ENCODE measurements around the gene PCBP3. TPM values are rescaled to one million over a fixed set of nuclear protein-coding genes. Genes with fewer than 3 reads are reported as not detected.

Gene PCBP3
- total and polyA plus RNA-seq, 2 of the 8 experiments (the other 6 are each of a cell fraction or from before 2014, with no cell fraction given) = 3.5 to 6.3 TPM

- H2BK15ac ChIP-seq (ENCODE audit: low read length) = no peak overlapping the region
- H3K9ac ChIP-seq (replicated peaks in 1 of 4; ENCODE audit: extremely low read depth in 1 of 4, low read depth in 3 of 4, low read length in 3 of 4) = no peak overlapping the region
- H3K79me2 ChIP-seq (ENCODE audit: control insufficient read depth in 1 of 2, insufficient read depth in 2 of 2, low read length in 2 of 2) = no peaks in the 10 kb centered on the region
- no peak for TF ChIP-seq MAFK (IDR thresholded peaks at IDR 0.05; ENCODE audit: low read depth, low read length)
- TF ChIP-seq NRF1 (IDR thresholded peaks at IDR 0.05; ENCODE audit: low read depth, low read length) = no peak
- no peak for TF ChIP-seq BRCA1 (IDR thresholded peaks at IDR 0.05; ENCODE audit: low read depth, low read length)
- TF ChIP-seq CTCF (IDR thresholded peaks at IDR 0.05; ENCODE audit: control extremely low read depth in 1 of 3, insufficient read depth in 1 of 3, low read depth in 1 of 3, low read length in 3 of 3) = no peak
- no peak for TF ChIP-seq NANOG (IDR thresholded peaks at IDR 0.05; ENCODE audit: insufficient read depth, low read depth, low read length, poor library complexity, severe bottlenecking)
- no peak for TF ChIP-seq ATF3 (IDR thresholded peaks at IDR 0.05; ENCODE audit: insufficient read depth, low read depth, low read length)
- TF ChIP-seq SIX5 (IDR thresholded peaks at IDR 0.05; ENCODE audit: low read depth, low read length) = no peak
- H2AK5ac ChIP-seq (ENCODE audit: low read depth, low read length) = no peak overlapping the region
- H3K27me3 ChIP-seq (replicated peaks in 1 of 4; ENCODE audit: control insufficient read depth in 3 of 4, extremely low read depth in 1 of 4, insufficient read depth in 3 of 4, low read length in 3 of 4) = no peaks in the 10 kb centered on the region
- 93% methylated on average over 6 of the region's 6 CpGs; no CpG with 5 or more reads in 1 of the 2 experiments for WGBS, 2 experiments (ENCODE audit: extremely low coverage in 1 of 2, insufficient coverage in 1 of 2, insufficient read length in 1 of 2, insufficient replicate concordance in 2 of 2, low coverage in 1 of 2, low lambda C conversion rate in 2 of 2, missing lambda C conversion rate in 1 of 2)
- H2BK5ac ChIP-seq (ENCODE audit: low read depth, low read length) = no peak overlapping the region
- no peak overlapping the region for H3K4me2 ChIP-seq (ENCODE audit: insufficient read depth in 1 of 2, low read depth in 2 of 2, low read length in 2 of 2)
- ChIA-PET POLR2A (ENCODE audit: partially characterized antibody) (no interaction called here), CTCF (ENCODE audit: partially characterized antibody) (interaction anchor here (1.0 kb wide), 1 partner anchor 27 kb away, joined by 3 read pairs; no protein-coding TSS in a partner anchor)
- H3K18ac ChIP-seq (ENCODE audit: extremely low read depth, low read length) = no peak overlapping the region
- no peak overlapping the region for H2BK20ac ChIP-seq (ENCODE audit: low read length)
- no peak overlapping the region for H3K4ac ChIP-seq (replicated peaks; ENCODE audit: insufficient read length, low read depth, low read length)
- no peak for DNase-seq (ENCODE audit: low read depth in 1 of 2, low spot score in 2 of 2)
- no peak overlapping the region for H4K91ac ChIP-seq (replicated peaks; ENCODE audit: insufficient read length, low read length)
- no peak overlapping the region for H4K8ac ChIP-seq (ENCODE audit: extremely low read depth, insufficient read depth, low read length)
- no peaks in the 10 kb centered on the region for H3K79me1 ChIP-seq (ENCODE audit: low read depth, low read length)
- H4K20me1 ChIP-seq (replicated peaks in 1 of 2; ENCODE audit: control insufficient read depth in 1 of 2, insufficient read depth in 2 of 2, low read length in 2 of 2) = no peaks in the 10 kb centered on the region
- no peak overlapping the region for H3K56ac ChIP-seq (replicated peaks; ENCODE audit: insufficient read length, low read depth, low read length)
- H3K23me2 ChIP-seq (ENCODE audit: low read depth, low read length) = no peaks in the 10 kb centered on the region
- no peak overlapping the region for H3K23ac ChIP-seq (ENCODE audit: insufficient read length)
- no peak overlapping the region for H3K27ac ChIP-seq (ENCODE audit: low read depth, low read length)
- no peak overlapping the region for H3K4me3 ChIP-seq (ENCODE audit: extremely low read depth in 1 of 4, insufficient read depth in 2 of 4, low read depth in 3 of 4, low read length in 4 of 4)
- H3K4me1 ChIP-seq (replicated peaks in 1 of 4; ENCODE audit: control insufficient read depth in 3 of 4, insufficient read depth in 4 of 4, low read length in 3 of 4) = no peaks in the 10 kb centered on the region; a peak in 1 of 7 replicates
- no peak overlapping the region for H2AFZ ChIP-seq (ENCODE audit: low read length)
- H3K14ac ChIP-seq (ENCODE audit: insufficient read length) = no peak overlapping the region
- H2BK12ac ChIP-seq (ENCODE audit: low read depth, low read length) = no peak overlapping the region
- H3K9me3 ChIP-seq (ENCODE audit: insufficient read depth in 2 of 2, low read depth in 1 of 2, low read length in 1 of 2) = peaks cover 6 to 11% of the 10 kb centered on the region in 2 experiments
- H4K5ac ChIP-seq (ENCODE audit: insufficient read length, low read depth, low read length) = no peak overlapping the region
- FAIRE-seq = no peak
- H2BK120ac ChIP-seq (replicated peaks; ENCODE audit: low read depth, low read length) = no peak overlapping the region
- no peaks in the 10 kb centered on the region for H3K36me3 ChIP-seq (ENCODE audit: control insufficient read depth in 2 of 4, insufficient read depth in 4 of 4, low read length in 3 of 4)
These were observed 150.5 kb downstream of the PCBP3 start for GRCh38 chr21:45794027-45794426.
